GM12878 (cell line): Measurements from ENCODE around the gene WWOX. TPM values are rescaled to one million over a fixed set of nuclear protein-coding genes. Genes with fewer than 3 reads are reported as not detected.

Experiments used
- ATAC-seq: fragments of 200-7000 bp; cut with Tn5 transposase; 3 replicates; pipeline ENCODE4 v1.9.1; 2020; ENCODE audit warnings: mild to moderate bottlenecking, moderate library complexity
- BruUV-seq: library from RNA; stranded (reverse); fragments of 400-500 nt; replicated peaks from 2 replicates; lab custom pipeline; 2021; lab: Mats Ljungman, UMichigan
- CTCF ChIA-PET: fragments of 300-600 bp; sonication (Branson Sonifier 250); formaldehyde crosslinking; extraction: SDS; loops from one replicate; lab custom pipeline; 2021; ENCODE audit warnings: inconsistent platforms; lab: Yijun Ruan, JAX
- POLR2A ChIA-PET: fragments of 350-600 bp; formaldehyde crosslinking; extraction: SDS; loops from one replicate; lab custom pipeline; 2021; ENCODE audit warnings: inconsistent platforms; lab: Charles Lee
- RAD21 ChIA-PET: fragments of 300-600 bp; sonication (Branson Sonifier 250); formaldehyde crosslinking; loops from one replicate; lab custom pipeline; 2023; ENCODE audit warnings: antibody characterized with exemption; ENCODE audit not compliant: unreplicated experiment; lab: Charles Lee
- SMC1A ChIA-PET: fragments of 300-600 bp; sonication (Branson Sonifier 250); formaldehyde crosslinking; loops from one replicate; lab custom pipeline; 2023; ENCODE audit not compliant: unreplicated experiment, uncharacterized antibody; lab: Charles Lee
- DNase-seq: peaks from one replicate; pipeline ENCODE4 v3.0.0-alpha.2; 2011; ENCODE audit warnings: low read depth, low spot score
- FAIRE-seq: peaks from 3 replicates; lab custom pipeline; 2011; peaks lifted over from hg19 to GRCh38; lab: Jason Lieb, UNC
- H2AFZ ChIP-seq: 2 replicates; pipeline ENCODE4 v1.6.0; 2011; ENCODE audit warnings: low read depth, low read length, control low read depth; ENCODE audit not compliant: control insufficient read depth
- H3K27ac ChIP-seq: 2 replicates; pipeline ENCODE4 v1.5.1; 2011; ENCODE audit warnings: control low read depth; ENCODE audit not compliant: control insufficient read depth, insufficient read depth
- H3K27me3 ChIP-seq, 2 experiments: replicated peaks in 1 of 2; 2 replicates each; pipeline versions ENCODE4 v1.6.0 to v1.6.1; 2011; ENCODE audit warnings: low read length in 1 of 2; ENCODE audit not compliant: control insufficient read depth in 2 of 2, insufficient read depth in 2 of 2
- H3K36me3 ChIP-seq, 2 experiments: 2 replicates each; pipeline ENCODE4 v1.5.1; 2011; ENCODE audit warnings: low read length in 1 of 2; ENCODE audit not compliant: control insufficient read depth in 2 of 2, insufficient read depth in 2 of 2
- H3K4me1 ChIP-seq: 2 replicates; pipeline ENCODE4 v1.6.1; 2011; ENCODE audit warnings: mild to moderate bottlenecking, low read length, moderate library complexity, mixed read lengths; ENCODE audit not compliant: control insufficient read depth, insufficient read depth
- H3K4me2 ChIP-seq: 2 replicates; pipeline ENCODE4 v1.6.0; 2011; ENCODE audit warnings: control low read depth; ENCODE audit not compliant: control insufficient read depth, insufficient read depth
- H3K4me3 ChIP-seq: fragments of 200-600 bp; sonication (generic); 2 replicates; pipeline ENCODE4 v1.5.1; 2016
- H3K79me2 ChIP-seq: 2 replicates; pipeline ENCODE4 v1.6.0; 2011; ENCODE audit warnings: low read length; ENCODE audit not compliant: control insufficient read depth, insufficient read depth
- H3K9ac ChIP-seq: 2 replicates; pipeline ENCODE4 v1.8.0; 2011; ENCODE audit warnings: low read length, control low read depth, mixed read lengths; ENCODE audit not compliant: control insufficient read depth, insufficient read depth
- H3K9me3 ChIP-seq: replicated peaks from 3 replicates; pipeline ENCODE4 v1.5.1; 2011; ENCODE audit warnings: mild to moderate bottlenecking, low read length; ENCODE audit not compliant: control insufficient read depth, insufficient read depth
- H4K20me1 ChIP-seq: 2 replicates; pipeline ENCODE4 v1.6.0; 2011; ENCODE audit not compliant: control insufficient read depth, insufficient read depth
- EGR1 ChIP-seq, 2 experiments: IDR thresholded peaks; 1 replicate in 1 of 2; 2 replicates in 1 of 2; pipeline ENCODE4 v1.6.1; 2011 to 2012; ENCODE audit warnings: low read depth in 2 of 2, low read length in 2 of 2, borderline replicate concordance in 1 of 2, mild to moderate bottlenecking in 1 of 2, moderate library complexity in 1 of 2
- MYB ChIP-seq: fragments of 150-350 bp; IDR thresholded peaks from 2 replicates; pipeline ENCODE4 v1.6.1; 2014; ENCODE audit warnings: mild to moderate bottlenecking, low read depth, low read length, borderline replicate concordance
- ZBED1 ChIP-seq: IDR thresholded peaks from 2 replicates; pipeline ENCODE4 v1.6.1; 2016; ENCODE audit warnings: borderline replicate concordance
- WGBS: methylation state at CpG from one replicate; pipeline ENCODE4 v1.1.6; 2016; ENCODE audit warnings: low lambda C conversion rate; ENCODE audit not compliant: insufficient replicate concordance, insufficient coverage; ENCODE audit errors: missing lambda C conversion rate; 5-methylcytosine and 5-hydroxymethylcytosine counted together
- in situ Hi-C: fragments of 300-500 bp; cut with MboI; formaldehyde crosslinking; loops from 9 replicates; pipeline ENCODE4 v1.14.3; 2018; ENCODE audit warnings: mixed read lengths
- intact Hi-C: fragments of 100-400 bp; cut with micrococcal nuclease; formaldehyde crosslinking; loops from one replicate; pipeline ENCODE4 v1.14.2; 2022; ENCODE audit not compliant: unreplicated experiment
- polyA plus RNA-seq, 11 experiments: library from polyadenylated mRNA; depleted of rRNA in 4 of 11; unstranded in 6 of 11; stranded (reverse) in 5 of 11; fragments of >200 nt; fragmentation: Nextera tagmentation in 4 of 11; fragmentation: Illumina TruSeq in 1 of 11; extraction: Ambion mirVana in 4 of 11; extraction: Trizol in 1 of 11; gene quantifications; 1 replicate in 1 of 11; 2 replicates in 10 of 11; pipeline versions ENCODE4 v1.2.1 to v1.2.3, GENCODE V29; 2011 to 2016; ENCODE audit warnings: inconsistent platforms in 2 of 11, missing spikeins in 2 of 11, low read depth in 1 of 11
- total RNA-seq, 4 experiments: library from RNA; depleted of rRNA in 3 of 4; stranded (reverse); fragments of >200 nt in 3 of 4; fragmentation: Illumina TruSeq in 1 of 4; extraction: Trizol in 1 of 4; gene quantifications; 2 replicates each; pipeline versions ENCODE4 v1.2.1 to v1.2.3, GENCODE V29; 2013 to 2021
- TF ChIP-seq, protein P1 (sequence below): fragments of 450-650 bp; formaldehyde crosslinking; IDR thresholded peaks from 2 replicates; pipeline ENCODE4 v1.4.0; 2022; ENCODE audit warnings: mild to moderate bottlenecking, moderate library complexity

Gene WWOX
- total and polyA plus RNA-seq, 10 of the 15 experiments (the other 5 are each of a cell fraction or from before 2014, with no cell fraction given) = 2.8 to 24.4 (median 17.8) TPM

- no peak for FAIRE-seq
- in situ Hi-C loops = no loop called here
- WGBS = 100% methylated on average over 1 of the region's 1 CpG
- Histone ChIP-seq H4K20me1 (no peaks in the 10 kb centered on the region), H3K36me3 (no peaks in the 10 kb centered on the region), H3K79me2 (no peaks in the 10 kb centered on the region), H3K9me3 (no peaks in the 10 kb centered on the region), H3K27ac (no peak overlapping the region), H3K4me1 (no peaks in the 10 kb centered on the region), H3K27me3 (no peaks in the 10 kb centered on the region), H3K4me3 (no peak overlapping the region), H2AFZ (no peak overlapping the region), H3K9ac (no peak overlapping the region), H3K4me2 (no peak overlapping the region)
- BruUV-seq = no TSS peak
- ChIA-PET SMC1A (no interaction called here), RAD21 (no interaction called here), POLR2A (no interaction called here), CTCF (interaction anchor here (0.6 to 1.7 kb wide), 2 partner anchors 17 to 18 kb away, joined by 3 to 8 read pairs; no protein-coding TSS in a partner anchor)
- no peak for DNase-seq
- intact Hi-C loops = no loop called here
- no peak for TF ChIP-seq MYB
- TF ChIP-seq, protein P1, sequence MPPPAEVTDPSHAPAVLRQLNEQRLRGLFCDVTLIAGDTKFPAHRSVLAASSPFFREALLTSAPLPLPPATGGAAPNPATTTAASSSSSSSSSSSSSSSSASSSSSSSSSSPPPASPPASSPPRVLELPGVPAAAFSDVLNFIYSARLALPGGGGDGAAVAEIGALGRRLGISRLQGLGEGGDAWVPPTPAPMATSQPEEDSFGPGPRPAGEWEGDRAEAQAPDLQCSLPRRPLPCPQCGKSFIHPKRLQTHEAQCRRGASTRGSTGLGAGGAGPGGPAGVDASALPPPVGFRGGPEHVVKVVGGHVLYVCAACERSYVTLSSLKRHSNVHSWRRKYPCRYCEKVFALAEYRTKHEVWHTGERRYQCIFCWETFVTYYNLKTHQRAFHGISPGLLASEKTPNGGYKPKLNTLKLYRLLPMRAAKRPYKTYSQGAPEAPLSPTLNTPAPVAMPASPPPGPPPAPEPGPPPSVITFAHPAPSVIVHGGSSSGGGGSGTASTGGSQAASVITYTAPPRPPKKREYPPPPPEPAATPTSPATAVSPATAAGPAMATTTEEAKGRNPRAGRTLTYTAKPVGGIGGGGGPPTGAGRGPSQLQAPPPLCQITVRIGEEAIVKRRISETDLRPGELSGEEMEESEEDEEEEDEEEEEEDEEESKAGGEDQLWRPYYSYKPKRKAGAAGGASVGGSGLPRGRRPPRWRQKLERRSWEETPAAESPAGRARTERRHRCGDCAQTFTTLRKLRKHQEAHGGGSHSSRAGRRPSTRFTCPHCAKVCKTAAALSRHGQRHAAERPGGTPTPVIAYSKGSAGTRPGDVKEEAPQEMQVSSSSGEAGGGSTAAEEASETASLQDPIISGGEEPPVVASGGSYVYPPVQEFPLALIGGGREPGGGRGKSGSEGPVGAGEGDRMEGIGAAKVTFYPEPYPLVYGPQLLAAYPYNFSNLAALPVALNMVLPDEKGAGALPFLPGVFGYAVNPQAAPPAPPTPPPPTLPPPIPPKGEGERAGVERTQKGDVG (CRISPR knock-in tag) = no peak
- no peak for TF ChIP-seq ZBED1
- no peak for TF ChIP-seq EGR1 (IDR thresholded peaks at IDR 0.05; ENCODE audit: borderline replicate concordance in 1 of 2, low read depth in 2 of 2, low read length in 2 of 2)
- ATAC-seq = no peak
These were observed 43.3 kb downstream of the WWOX start for GRCh38 chr16:78142788-78143187.
